ENCODE results near the gene GSTT2. TPM values are rescaled to one million over a fixed set of nuclear protein-coding genes. Genes with fewer than 3 reads are reported as not detected.

Gene GSTT2
- total and polyA plus RNA-seq, 7 donors = 0.12 to 0.89 (median 0.29) TPM; not detected in 3

- Histone ChIP-seq H3K9me3 (no peaks in the 10 kb centered on the region), H3K36me3 (ENCODE audit: insufficient read depth in 1 of 2, low read depth in 1 of 2) (no peaks in the 10 kb centered on the region), H3K4me3 (no peak overlapping the region), H3K27ac (no peak overlapping the region), H3K4me1 (peaks cover 14% of the 10 kb centered on the region), H3K27me3 (ENCODE audit: insufficient read depth in 3 of 3, low read length in 2 of 3) (no peaks in the 10 kb centered on the region)
- ATAC-seq (no peak), DNase-seq (no peak)
- WGBS, 3 donors = 83 to 89% (median 87%) methylated on average over 6 of the region's 6 CpGs
- intact Hi-C loops (cut with DNase I) = loop anchor here in 1 of 2 donors (5.0 kb wide), 1 partner anchor 71 kb away; no protein-coding TSS in a partner anchor
- TF ChIP-seq CTCF (IDR thresholded peaks at IDR 0.05) = no peak
Measured at GRCh38 chr22:24008381-24009226, 28.7 kb downstream of the GSTT2 start.

- ATAC-seq (no peak), DNase-seq (no peak)
- H3K4me3 ChIP-seq = no peak overlapping the region
- no peak for TF ChIP-seq CTCF (IDR thresholded peaks at IDR 0.05)
- no peaks in the 10 kb centered on the region for H3K27me3 ChIP-seq (ENCODE audit: insufficient read depth in 3 of 3, low read length in 2 of 3)
- intact Hi-C loops (cut with DNase I) = loop anchor here in 1 of 2 donors (5.0 kb wide), 1 partner anchor 72 kb away; no protein-coding TSS in a partner anchor
- peaks cover 14% of the 10 kb centered on the region for H3K4me1 ChIP-seq
- WGBS, 3 donors = 79 to 86% (median 84%) methylated on average over 7 of the region's 7 CpGs
- H3K9me3 ChIP-seq = no peaks in the 10 kb centered on the region
- H3K36me3 ChIP-seq (ENCODE audit: insufficient read depth in 1 of 2, low read depth in 1 of 2) = no peaks in the 10 kb centered on the region
- no peak overlapping the region for H3K27ac ChIP-seq
Measured at GRCh38 chr22:24009227-24010017, 29.5 kb downstream of the GSTT2 start.

- intact Hi-C loops (cut with DNase I) = no loop called here
- no peak overlapping the region for H3K27ac ChIP-seq
- no peaks in the 10 kb centered on the region for H3K27me3 ChIP-seq (ENCODE audit: insufficient read depth in 3 of 3, low read length in 2 of 3)
- TF ChIP-seq CTCF (IDR thresholded peaks at IDR 0.05) = no peak
- peaks cover 14% of the 10 kb centered on the region for H3K4me1 ChIP-seq
- H3K9me3 ChIP-seq = no peaks in the 10 kb centered on the region
- H3K4me3 ChIP-seq = no peak overlapping the region
- H3K36me3 ChIP-seq (ENCODE audit: insufficient read depth in 1 of 2, low read depth in 1 of 2) = no peaks in the 10 kb centered on the region
- no peak for ATAC-seq
- DNase-seq = no peak
- 82 to 86% (median 85%) methylated on average over 2 of the region's 2 CpGs for WGBS, 3 donors
Measured at GRCh38 chr22:24010018-24010391, 30.1 kb downstream of the GSTT2 start.

- ATAC-seq (peak in 1 of 4 donors; percentile 16), DNase-seq (no peak)
- H3K4me3 ChIP-seq = peak overlapping the region; percentile 100
- H3K27me3 ChIP-seq (ENCODE audit: insufficient read depth in 3 of 3, low read length in 2 of 3) = no peaks in the 10 kb centered on the region
- H3K4me1 ChIP-seq = peaks cover 11% of the 10 kb centered on the region
- 0 to 1% (median 1%) methylated on average over 10 of the region's 10 CpGs for WGBS, 3 donors
- intact Hi-C loops (cut with DNase I) = no loop called here
- no peaks in the 10 kb centered on the region for H3K36me3 ChIP-seq (ENCODE audit: insufficient read depth in 1 of 2, low read depth in 1 of 2)
- no peaks in the 10 kb centered on the region for H3K9me3 ChIP-seq
- TF ChIP-seq CTCF (IDR thresholded peaks at IDR 0.05) = no peak
- peak overlapping the region; percentile 85 for H3K27ac ChIP-seq
Measured at GRCh38 chr22:24011735-24012068, 31.8 kb downstream of the GSTT2 start.

Measured in psoas muscle (tissue), 8 donors.